Measurements from ENCODE around the gene PCSK4.

DNA sequence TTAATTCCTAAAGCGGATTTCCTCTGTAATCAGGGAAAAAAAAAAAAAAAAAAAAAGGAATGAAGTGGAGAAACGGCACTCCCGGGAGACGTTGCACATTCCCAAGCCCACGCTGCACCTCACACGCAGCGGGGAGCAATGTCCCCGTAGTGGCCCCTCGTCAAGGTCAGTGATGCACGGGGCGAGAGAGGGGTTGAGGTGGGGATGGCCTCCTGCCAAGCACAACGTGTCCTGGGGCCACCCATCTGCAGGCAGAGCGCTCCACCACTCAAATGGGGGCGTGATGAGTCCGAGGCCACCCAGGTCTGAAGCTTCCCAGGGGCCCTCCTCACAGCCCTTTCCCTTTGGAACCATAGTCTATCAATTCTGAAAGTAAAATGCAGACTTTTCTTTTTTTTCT lies 48.8 kb upstream of the PCSK4 start:
- TF ChIP-seq, protein P1, sequence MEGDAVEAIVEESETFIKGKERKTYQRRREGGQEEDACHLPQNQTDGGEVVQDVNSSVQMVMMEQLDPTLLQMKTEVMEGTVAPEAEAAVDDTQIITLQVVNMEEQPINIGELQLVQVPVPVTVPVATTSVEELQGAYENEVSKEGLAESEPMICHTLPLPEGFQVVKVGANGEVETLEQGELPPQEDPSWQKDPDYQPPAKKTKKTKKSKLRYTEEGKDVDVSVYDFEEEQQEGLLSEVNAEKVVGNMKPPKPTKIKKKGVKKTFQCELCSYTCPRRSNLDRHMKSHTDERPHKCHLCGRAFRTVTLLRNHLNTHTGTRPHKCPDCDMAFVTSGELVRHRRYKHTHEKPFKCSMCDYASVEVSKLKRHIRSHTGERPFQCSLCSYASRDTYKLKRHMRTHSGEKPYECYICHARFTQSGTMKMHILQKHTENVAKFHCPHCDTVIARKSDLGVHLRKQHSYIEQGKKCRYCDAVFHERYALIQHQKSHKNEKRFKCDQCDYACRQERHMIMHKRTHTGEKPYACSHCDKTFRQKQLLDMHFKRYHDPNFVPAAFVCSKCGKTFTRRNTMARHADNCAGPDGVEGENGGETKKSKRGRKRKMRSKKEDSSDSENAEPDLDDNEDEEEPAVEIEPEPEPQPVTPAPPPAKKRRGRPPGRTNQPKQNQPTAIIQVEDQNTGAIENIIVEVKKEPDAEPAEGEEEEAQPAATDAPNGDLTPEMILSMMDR (IDR thresholded peaks at IDR 0.05; ENCODE audit: insufficient read depth, low read length, poor library complexity, severe bottlenecking), result no peak
- no peak for TF ChIP-seq EZH2phosphoT487 (conservative IDR thresholded peaks at IDR 0.05; ENCODE audit: low read length)

Measured in SU-DHL-6 (cell line).